ENCODE results near the gene BPIFB3. TPM values are rescaled to one million over a fixed set of nuclear protein-coding genes. Genes with fewer than 3 reads are reported as not detected.
"Not testable (repeated sequence)": the region's sequence is repeated elsewhere in the genome, so short reads cannot be mapped to it uniquely, and the experiment has no call there.

BPIFB3 gene
- polyA plus RNA-seq, 4 donors: not detected

DNA sequence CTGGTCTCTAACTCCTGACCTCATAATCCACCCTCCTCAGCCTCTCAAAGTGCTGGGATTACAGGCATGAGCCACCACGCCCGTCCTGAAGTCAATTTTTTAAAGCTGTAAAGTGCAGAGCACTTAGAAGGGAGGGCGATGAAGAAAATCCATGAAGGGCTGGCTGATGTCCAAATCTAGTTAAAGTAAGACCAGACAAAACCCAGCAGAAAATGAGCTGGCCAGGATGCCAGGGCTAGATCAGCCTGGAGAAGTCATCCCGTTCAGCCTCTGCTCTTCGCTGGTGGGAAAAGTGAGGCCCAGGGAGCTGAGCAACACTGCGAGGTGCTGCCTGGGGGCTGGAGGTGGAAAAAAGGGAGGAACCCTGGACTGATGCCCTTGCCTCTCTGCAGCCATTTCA is 28.8 kb downstream of the BPIFB3 start:
- DNase-seq (ENCODE audit: low read depth in 4 of 4, low spot score in 3 of 4): no peak

DNA sequence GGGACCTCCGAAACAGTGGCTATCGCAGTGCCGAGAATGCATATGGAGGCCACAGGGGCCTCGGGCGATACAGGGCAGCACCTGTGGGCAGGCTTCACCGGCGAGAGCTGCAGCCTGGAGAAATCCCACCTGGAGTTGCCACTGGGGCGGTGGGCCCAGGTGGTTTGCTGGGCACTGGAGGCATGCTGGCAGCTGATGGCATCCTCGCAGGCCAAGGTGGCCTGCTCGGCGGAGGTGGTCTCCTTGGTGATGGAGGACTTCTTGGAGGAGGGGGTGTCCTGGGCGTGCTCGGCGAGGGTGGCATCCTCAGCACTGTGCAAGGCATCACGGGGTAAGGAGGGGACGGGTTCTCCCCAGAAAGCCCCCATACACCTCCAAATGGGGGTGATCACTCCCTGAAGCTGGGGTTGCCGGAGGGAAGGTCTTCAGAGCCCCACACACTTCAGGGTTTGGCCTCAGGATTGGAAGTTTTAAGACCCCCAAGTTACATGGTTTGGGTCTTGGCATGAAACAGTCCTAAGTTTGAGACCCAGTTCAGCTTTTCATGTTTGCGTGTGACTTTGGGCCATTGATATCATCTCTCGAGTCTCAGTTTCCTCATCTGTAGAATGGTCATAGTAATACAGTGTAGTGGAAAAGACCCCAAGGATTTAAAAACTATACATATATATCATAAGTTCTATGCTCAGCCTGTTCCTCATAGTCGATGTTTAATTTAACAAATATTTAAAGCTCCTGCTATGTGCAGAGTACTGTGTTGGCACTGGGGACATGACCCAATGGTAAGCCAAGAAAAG is 30.0 kb downstream of the BPIFB3 start:
- DNase-seq (ENCODE audit: low read depth in 4 of 4, low spot score in 3 of 4): no peak

DNA sequence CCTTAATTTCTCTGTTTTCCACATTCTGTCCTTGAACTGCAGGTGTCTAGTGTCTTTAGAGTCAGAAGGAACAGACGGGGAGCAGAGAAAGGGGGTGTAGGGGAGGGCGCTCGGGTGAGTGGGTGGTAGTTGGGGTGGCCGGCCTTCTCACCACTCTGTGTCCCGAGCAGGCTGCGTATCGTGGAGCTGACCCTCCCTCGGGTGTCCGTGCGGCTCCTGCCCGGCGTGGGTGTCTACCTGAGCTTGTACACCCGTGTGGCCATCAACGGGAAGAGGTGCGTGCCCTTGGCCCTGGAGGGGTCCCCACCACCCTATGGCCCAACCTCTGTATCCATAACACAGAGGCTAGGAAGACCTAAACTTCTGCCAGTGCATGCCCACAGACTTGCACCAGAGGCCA is 31.0 kb downstream of the BPIFB3 start:
- DNase-seq (ENCODE audit: low read depth in 4 of 4, low spot score in 3 of 4): no peak

DNA sequence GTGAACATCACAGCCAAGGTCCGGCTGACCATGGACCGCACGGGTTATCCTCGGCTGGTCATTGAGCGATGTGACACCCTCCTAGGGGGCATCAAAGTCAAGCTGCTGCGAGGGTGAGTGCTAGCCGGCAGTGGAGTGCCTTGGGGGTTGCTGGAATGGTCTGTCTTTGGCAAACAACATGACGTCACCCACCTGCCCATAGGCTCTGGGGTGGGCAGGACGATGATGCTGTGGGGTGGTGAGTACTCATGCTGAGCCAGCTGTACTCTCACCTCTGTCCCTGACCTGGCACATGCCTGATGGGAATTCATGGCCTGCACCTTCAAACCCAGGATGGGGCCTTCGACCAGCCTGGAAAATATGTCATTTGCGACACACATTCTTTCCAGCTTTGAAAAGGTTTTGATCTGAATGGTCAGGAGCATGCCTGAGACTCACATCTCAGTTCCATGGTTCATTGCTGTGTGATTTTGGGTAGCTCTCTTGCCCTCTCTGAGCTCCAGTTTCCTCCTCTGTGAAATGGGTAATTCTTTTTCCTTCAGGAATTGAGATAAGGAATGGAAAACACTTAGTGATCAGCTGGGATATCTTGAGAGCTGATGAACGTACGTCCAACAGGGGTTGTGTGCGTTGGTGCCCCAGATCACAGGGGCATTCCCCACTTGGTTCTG is 32.5 kb downstream of the BPIFB3 start:
- DNase-seq (ENCODE audit: low read depth in 4 of 4, low spot score in 3 of 4): no peak

DNA sequence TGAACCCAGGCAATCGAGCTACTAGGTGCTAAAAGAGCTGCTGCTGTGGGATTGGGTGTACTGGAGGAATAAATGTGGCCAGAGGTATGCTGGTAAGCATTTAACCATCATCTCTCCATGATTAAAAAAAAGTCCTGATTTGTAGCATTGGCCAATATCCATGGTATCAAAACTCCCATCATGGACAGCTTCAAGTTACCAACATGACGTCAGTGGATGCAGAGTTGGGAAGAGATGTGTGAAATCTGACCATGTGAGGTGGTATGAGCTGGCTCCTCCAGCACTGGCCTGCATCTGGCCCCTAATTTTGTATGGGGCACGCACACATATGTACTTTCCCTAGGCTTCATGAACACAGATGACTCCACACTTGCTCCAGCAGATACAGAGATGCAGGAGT is 37.4 kb downstream of the BPIFB3 start:
- DNase-seq (ENCODE audit: low read depth in 4 of 4, low spot score in 3 of 4): no peak

DNA sequence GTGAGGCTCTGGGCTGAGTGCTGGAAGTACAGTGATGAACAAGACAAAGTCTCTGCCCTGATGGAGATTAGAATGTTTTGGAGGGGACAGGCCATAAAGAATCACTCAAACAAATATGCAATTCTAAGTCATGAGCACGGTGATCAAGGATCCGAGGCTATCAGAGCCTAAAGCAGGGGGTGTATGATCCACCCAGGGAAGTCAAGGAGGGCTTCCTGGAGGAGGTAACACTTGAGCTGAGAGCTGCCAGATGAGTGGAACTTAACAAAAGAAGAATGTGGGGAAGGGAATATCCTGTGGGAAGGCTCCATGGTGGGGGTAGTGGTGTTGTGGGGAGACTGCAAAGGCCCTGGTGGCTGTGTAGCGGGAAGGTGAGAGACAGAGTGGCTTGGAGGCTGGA is 38.0 kb downstream of the BPIFB3 start:
- DNase-seq (ENCODE audit: low read depth in 4 of 4, low spot score in 3 of 4): no peak

DNA sequence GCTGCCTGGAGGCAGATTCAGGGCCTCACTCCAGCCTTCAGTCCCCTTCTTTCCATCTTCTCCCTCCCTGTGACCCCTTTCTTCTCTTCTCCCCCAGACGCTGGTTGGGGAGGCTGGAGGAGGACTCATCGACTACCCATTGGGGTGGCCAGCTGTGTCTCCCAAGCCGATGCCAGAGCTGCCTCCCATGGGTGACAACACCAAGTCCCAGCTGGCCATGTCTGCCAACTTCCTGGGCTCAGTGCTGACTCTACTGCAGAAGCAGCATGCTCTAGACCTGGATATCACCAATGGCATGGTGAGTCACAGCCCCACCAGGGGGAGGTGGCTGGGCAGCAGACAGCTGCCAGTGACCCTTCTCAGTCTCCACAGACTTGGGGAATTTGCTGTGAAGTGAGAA is 38.7 kb downstream of the BPIFB3 start:
- DNase-seq (ENCODE audit: low read depth in 4 of 4, low spot score in 3 of 4): no peak

DNA sequence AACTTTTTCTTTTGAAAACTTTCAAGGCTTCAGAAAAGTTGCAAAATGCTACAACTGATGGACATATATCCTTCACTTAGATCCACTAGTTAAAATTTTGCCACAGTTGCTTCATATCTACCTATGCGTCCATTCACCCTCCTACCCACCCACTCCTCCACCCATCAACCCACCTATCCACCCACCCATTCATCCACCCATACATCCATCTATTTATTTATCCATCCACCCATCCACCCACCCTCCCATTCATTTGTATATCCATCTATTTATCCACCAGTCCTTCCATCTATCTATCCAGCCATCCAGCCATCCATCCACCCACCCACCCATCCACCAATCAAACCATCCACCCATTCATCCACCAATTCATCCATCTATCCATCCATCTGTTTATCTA is 39.4 kb downstream of the BPIFB3 start:
- no peak for DNase-seq (ENCODE audit: low read depth in 4 of 4, low spot score in 3 of 4)

DNA sequence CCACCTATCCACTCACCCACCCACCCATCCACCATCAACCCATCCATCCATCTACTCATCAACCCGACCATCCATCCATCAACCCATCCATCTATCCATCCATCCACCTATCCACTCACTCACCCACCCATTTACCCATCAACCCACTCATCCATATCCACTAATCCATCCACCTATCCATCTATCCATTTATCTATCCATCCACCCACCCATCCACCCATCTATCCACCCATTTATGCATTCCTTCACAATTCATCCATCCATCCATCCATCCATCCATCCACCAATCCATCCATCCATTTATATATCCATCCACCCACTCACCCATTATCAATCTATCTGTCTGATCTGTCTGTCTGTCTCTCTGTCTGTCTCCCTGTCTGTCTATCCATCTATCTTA is 39.9 kb downstream of the BPIFB3 start:
- no peak for DNase-seq (ENCODE audit: low read depth in 4 of 4, low spot score in 3 of 4)

DNA sequence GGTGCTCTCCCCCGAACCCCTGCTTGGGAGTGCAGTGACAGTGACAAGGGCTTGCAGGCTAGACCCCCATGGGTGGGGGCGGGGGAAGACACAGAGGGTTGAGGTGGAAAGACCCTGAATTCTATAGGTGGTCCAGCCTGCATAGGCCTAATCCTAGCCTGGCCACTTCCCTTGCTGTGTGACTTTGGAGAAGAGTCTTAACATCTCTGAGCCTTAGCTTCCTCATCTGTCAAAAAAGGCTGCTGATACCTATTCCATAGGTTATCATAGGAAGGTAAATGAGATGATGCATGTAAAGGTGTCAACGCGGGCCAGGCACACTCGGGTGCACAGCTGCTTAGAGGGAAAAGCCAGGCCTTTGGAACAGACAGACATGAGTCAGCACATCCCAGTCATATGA is 41.5 kb downstream of the BPIFB3 start:
- no peak for DNase-seq (ENCODE audit: low read depth in 4 of 4, low spot score in 3 of 4)

DNA sequence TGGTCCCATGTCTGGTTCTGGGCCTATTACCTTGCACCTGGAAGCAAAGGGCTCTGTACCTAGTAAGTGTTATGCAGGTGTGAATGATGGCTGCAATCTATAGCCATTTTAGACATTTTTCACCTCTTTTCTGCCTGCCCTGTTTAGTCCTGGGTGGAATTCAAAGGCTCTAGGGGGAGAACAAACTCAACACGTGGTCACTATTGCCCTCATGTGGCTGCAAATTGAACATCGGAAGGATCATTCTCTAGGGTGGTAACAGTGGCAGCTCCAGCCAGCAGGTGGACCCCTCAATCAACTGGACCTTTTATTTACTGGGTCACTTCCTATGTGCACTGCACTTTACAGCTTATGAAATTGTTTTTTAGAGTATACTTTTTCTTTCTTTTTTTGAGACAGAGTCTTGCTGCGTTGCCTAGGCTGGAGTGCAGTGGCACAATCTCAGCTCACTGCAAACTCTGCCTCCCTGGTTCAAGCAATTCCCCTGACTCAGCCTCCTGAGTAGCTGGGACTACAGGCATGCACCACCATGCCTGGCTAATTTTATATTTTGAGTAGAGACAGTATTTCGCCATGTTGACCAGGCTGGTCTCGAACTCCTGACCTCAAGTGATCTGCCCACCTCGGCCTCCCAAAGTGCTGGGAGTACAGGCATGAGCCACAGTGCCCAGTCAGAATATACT is 42.3 kb downstream of the BPIFB3 start:
- peak; percentile 7 to 35 (median 27) for DNase-seq (ENCODE audit: low read depth in 4 of 4, low spot score in 3 of 4)

DNA sequence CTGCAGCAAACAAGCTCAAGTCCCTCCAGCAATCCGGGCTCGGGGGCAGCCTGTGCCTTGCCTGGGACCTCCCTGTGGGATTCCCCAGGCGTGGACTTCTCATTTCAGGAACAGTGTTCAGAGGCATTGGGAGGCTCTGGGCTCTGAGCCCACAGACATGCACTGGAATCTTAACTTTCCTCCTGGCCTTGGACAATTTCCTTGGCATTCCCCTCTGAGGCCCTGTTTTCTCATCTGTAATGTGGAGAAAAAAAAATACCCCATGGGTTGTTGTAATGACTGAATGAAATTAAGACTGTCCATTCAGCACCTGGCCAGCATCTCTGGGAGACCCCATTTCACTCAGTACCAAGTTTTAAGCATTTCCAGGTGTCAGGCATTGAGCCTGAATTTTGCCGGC is 43.3 kb downstream of the BPIFB3 start:
- DNase-seq (ENCODE audit: low read depth in 4 of 4, low spot score in 3 of 4): no peak

DNA sequence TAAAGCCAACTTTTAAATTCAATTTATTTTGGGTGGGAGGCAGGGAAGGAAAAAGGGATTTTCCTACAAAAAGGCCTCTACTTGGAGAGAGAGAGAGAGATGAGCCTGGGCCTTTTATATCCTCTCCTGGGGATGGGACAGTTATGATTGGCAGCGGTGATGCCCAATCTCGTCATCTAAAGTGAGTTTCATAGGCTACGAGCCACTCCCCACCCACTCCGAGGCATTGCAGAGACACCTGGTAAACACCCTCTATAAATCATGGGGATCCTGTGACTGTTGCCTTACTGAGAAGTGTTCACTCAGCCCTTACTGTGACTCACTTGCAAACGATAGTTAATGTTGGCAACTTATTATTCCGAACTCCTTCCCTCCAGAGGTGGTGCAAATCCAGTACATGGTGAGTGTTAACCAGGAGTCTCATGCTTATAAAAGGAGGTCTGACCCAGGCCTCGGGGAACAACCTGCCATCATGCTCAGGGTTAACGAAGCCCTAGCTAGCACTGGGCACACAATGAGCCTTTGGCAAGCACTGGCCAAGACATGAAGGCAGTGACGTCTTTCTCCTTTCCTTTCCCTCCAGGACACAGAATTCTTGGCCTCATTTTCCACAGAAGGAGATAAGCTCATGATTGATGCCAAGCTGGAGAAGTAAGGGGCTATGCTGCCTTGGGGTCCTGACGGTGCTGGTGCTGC is 46.3 kb downstream of the BPIFB3 start:
- no peak for DNase-seq (ENCODE audit: low read depth in 4 of 4, low spot score in 3 of 4)

DNA sequence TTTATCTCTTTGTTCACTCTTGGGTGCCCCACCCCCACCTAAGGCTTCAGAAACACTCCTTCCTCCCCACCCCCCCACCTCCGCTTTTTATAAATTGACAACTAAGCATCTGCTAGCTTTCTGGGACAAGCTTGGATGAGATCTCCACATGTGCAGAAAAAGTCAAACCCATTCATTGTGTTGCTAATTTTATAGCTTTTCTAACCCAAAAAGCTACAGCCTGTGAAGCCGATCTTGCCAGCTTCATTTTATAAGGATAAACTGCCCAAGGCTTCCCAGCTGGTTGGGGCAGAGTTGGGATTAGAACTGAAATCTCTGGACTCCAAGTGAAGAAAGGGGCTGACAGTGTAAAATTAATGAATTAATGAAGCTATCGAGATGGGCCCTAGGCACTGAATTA is 49.9 kb downstream of the BPIFB3 start:
- no peak for DNase-seq (ENCODE audit: low read depth in 4 of 4, low spot score in 3 of 4)

DNA sequence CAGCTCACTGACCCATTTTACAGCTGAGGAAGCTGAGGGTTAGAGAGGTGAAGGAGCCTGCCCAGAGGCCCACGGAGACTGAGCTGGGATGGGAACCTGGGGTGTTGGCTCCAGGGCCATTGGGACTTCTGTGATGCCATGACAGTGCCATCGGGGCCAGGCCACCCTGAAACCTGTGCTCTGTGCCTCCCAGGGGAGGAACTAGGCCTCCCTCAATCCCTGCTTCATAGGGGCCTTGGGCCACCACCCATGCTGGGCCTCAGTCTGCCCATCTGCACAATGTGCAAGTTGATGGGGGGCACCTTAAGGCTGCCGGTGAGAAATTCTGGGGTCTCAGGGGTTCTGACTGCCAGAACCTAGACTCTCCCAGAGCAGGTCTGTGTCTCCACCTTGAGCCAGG is 50.6 kb downstream of the BPIFB3 start:
- no peak for DNase-seq (ENCODE audit: low read depth in 4 of 4, low spot score in 3 of 4)

DNA sequence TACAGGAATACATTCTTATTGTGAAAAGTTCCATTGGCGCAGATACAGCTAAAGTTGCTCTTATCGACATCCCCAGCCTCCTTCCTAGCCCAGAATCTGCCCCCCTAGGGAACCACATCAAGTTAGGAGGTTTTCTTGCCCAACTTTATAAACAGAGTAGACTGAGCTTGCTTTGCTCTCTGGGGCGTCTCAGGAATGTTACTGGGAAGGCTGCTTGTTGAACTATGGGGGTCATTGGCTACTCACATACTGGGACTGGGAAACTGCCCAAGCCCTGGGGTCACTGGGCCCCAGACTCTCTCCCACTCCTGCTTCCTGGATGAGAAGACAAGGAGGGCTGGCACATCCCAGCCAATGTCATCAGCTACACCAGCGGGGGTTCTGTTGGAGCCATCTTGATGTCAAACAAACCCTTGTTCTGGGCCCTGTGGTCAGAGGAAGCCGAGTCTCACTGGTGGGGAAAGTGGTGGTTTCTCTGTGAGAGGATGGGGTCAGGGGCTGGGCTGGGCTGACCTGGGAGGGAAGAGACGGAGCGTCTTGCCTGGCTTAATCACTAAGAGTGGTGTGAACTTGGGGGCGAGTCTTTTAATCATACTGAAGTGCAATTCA is 51.7 kb downstream of the BPIFB3 start:
- no peak for DNase-seq (ENCODE audit: low read depth in 4 of 4, low spot score in 3 of 4)

DNA sequence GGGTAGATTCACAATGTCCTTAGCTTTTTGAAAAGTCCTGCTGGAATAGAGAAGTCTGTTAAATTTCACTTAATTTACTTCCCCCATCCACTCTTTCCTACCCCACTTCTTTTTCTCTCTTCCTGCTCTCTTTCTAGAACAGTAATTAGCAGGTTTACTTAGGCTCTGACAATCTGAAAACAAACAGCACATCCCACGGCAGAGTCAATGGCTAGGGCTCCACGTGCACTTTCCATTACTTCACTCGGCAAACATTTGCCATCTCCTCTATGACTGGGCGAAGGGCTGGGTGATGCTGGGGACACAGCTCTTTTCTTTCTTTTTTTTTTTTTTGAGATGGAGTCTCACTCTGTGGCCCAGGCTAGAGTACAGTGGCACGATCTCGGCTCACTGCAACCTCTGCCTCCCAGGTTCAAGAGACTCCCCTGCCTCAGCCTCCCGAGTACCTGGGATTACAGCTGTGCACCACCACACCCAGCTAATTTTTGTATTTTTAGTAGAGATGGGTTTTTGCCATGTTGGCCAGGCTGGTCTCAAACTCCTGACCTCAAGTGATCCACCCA is 52.4 kb downstream of the BPIFB3 start:
- DNase-seq (ENCODE audit: low read depth in 4 of 4, low spot score in 3 of 4): not testable (repeated sequence)

DNA sequence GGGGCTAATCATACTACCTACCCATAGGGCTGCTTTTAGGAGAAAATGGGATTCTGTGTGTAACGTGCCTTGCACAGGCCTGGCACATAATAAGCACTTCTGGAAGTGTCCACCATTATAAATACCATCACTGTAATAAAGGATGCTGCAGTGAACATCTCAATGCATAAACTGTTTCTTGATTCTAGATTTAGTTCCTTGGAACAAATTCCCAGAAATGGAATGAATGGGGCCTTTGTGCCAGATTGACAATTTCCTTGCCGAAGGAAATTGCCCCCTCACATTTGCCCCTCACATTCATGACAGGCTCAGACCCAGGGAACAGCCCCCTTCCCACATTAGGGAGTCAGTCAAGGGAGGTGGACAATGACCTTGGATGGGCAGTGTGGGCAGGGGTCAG is 55.0 kb downstream of the BPIFB3 start:
- no peak for DNase-seq (ENCODE audit: low read depth in 4 of 4, low spot score in 3 of 4)

DNA sequence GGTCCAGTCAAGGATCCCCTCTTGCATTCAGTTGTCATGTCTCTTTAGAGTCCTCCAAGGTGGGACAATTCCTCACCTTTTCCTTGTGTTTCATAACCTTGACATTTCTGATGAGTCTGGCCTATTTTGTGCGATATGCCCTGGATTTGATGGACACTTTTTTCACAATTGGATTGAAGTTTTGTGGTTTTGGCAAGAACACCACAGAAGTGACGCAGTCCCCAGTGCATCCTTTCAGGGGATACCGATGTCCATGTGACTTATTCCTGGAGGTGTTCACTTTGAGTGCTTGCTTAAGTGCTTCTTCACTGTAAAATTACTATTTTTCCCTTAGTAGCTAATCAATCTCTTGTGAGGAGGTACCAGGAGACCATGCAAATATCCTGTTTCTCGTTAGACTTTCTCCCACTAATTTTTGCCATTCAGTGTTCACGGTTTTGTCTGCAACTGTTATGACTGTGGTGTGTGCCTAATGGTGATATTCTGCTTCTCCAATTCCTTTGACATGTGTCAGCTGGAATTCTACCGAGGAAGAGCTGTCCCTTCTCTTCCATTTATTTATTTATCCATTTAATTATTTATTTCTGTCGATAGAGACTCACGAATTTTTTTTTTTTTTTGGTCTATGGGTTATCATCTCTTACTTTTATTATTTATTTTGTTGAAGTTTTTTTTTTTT is 56.6 kb downstream of the BPIFB3 start:
- no peak for DNase-seq (ENCODE audit: low read depth in 4 of 4, low spot score in 3 of 4)

DNA sequence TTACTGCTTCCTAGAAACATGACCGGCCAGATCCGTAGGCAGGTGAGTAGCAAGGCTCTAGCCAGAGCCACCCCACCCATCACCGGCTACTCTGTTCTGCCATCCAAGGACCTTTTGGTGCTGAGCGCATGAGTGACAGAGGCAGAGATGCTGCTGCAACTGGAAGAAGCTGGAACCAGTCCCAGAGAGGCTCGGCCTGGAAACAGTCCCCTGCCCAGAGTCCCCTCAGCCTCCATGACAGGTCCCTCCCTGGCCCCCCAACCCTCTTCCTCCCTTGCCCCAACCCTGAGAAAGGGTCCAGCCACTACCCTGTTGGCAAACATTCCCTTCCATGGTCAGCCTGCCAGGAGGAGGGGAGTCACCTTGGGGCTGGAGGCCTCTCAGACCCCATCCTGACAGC is 57.6 kb downstream of the BPIFB3 start:
- DNase-seq (ENCODE audit: low read depth in 4 of 4, low spot score in 3 of 4): no peak

Data from left renal pelvis (tissue), 4 donors.